ENCODE measurements around the gene PPP4R3A.
"Not testable (repeated sequence)": the region's sequence is repeated elsewhere in the genome, so short reads cannot be mapped to it uniquely, and the experiment has no call there.

PPP4R3A gene

GRCh38 chr14:91545204-91545603, 35.1 kb upstream of the PPP4R3A start:
- TF ChIP-seq CTCF (IDR thresholded peaks at IDR 0.05; ENCODE audit: low read depth, low read length, missing control alignments) = no peak
- in situ Hi-C loops (cut with HindIII; ENCODE audit: low pct_ligation_motif_present, low sequenced_read_pairs) = no loop called here
- H3K27me3 ChIP-seq (replicated peaks) = no peaks in the 10 kb centered on the region
- no peak overlapping the region for H3K27ac ChIP-seq
- DNase-seq = no peak
- H3K4me3 ChIP-seq (ENCODE audit: low read depth, low read length) = no peak overlapping the region
- H3K36me3 ChIP-seq (replicated peaks) = no peaks in the 10 kb centered on the region

- no peak overlapping the region for H3K4me3 ChIP-seq (ENCODE audit: low read depth, low read length)
- no peak overlapping the region for H3K27ac ChIP-seq
- no peaks in the 10 kb centered on the region for H3K27me3 ChIP-seq (replicated peaks)
- DNase-seq = no peak
- no peaks in the 10 kb centered on the region for H3K36me3 ChIP-seq (replicated peaks)
- in situ Hi-C loops (cut with HindIII; ENCODE audit: low pct_ligation_motif_present, low sequenced_read_pairs) = no loop called here
- TF ChIP-seq CTCF (IDR thresholded peaks at IDR 0.05; ENCODE audit: low read depth, low read length, missing control alignments) = no peak
Observed at GRCh38 chr14:91536327-91536726, 26.2 kb upstream of the PPP4R3A start.

GRCh38 chr14:91534059-91534458, 23.9 kb upstream of the PPP4R3A start:
- H3K4me3 ChIP-seq (ENCODE audit: low read depth, low read length); H3K36me3 ChIP-seq (replicated peaks); H3K27ac ChIP-seq; DNase-seq; in situ Hi-C loops (cut with HindIII; ENCODE audit: low pct_ligation_motif_present, low sequenced_read_pairs); H3K27me3 ChIP-seq (replicated peaks): not testable (repeated sequence)

GRCh38 chr14:91533623-91534022, 23.5 kb upstream of the PPP4R3A start:
- Histone ChIP-seq H3K27ac (no peak overlapping the region), H3K27me3 (replicated peaks) (no peaks in the 10 kb centered on the region), H3K4me3 (ENCODE audit: low read depth, low read length) (no peak overlapping the region), H3K36me3 (replicated peaks) (no peaks in the 10 kb centered on the region)
- no peak for TF ChIP-seq CTCF (IDR thresholded peaks at IDR 0.05; ENCODE audit: low read depth, low read length, missing control alignments)
- DNase-seq = no peak
- in situ Hi-C loops (cut with HindIII; ENCODE audit: low pct_ligation_motif_present, low sequenced_read_pairs) = no loop called here

- Histone ChIP-seq H3K27ac (no peak overlapping the region), H3K36me3 (replicated peaks) (no peaks in the 10 kb centered on the region), H3K4me3 (ENCODE audit: low read depth, low read length) (no peak overlapping the region), H3K27me3 (replicated peaks) (no peaks in the 10 kb centered on the region)
- no peak for TF ChIP-seq CTCF (IDR thresholded peaks at IDR 0.05; ENCODE audit: low read depth, low read length, missing control alignments)
- DNase-seq = no peak
- in situ Hi-C loops (cut with HindIII; ENCODE audit: low pct_ligation_motif_present, low sequenced_read_pairs) = no loop called here
Observed at GRCh38 chr14:91523972-91524371, 13.9 kb upstream of the PPP4R3A start.

GRCh38 chr14:91521061-91521640, 11.0 kb upstream of the PPP4R3A start:
- Histone ChIP-seq H3K27ac (no peak overlapping the region), H3K36me3 (replicated peaks) (no peaks in the 10 kb centered on the region), H3K4me3 (ENCODE audit: low read depth, low read length) (no peak overlapping the region), H3K27me3 (replicated peaks) (no peaks in the 10 kb centered on the region)
- in situ Hi-C loops (cut with HindIII; ENCODE audit: low pct_ligation_motif_present, low sequenced_read_pairs) = no loop called here
- TF ChIP-seq CTCF (IDR thresholded peaks at IDR 0.05; ENCODE audit: low read depth, low read length, missing control alignments) = no peak
- DNase-seq = no peak
